Natural killer cell (primary cell): Measurements from ENCODE around the gene SARDH. TPM values are rescaled to one million over a fixed set of nuclear protein-coding genes. Genes with fewer than 3 reads are reported as not detected.

Experiments
- ATAC-seq, 3 donors: fragments of 150-1000 bp in 2 of 3; fragments of 200-7000 bp in 1 of 3; cut with Tn5 transposase; 1 replicate in 1 of 3; 2 replicates in 2 of 3; pipeline ENCODE4 v1.10.0; 2021; ENCODE audit warnings: mild to moderate bottlenecking in 2 of 3, moderate library complexity in 2 of 3
- DNase-seq, 2 donors: peaks; one replicate each; pipeline versions ENCODE4 v3.0.0 to v3.0.0-alpha.2; 2013 to 2021; ENCODE audit warnings: mixed read lengths in 1 of 2
- H3K27ac ChIP-seq: one replicate; pipeline ENCODE4 v1.5.1; 2013; ENCODE audit warnings: mild to moderate bottlenecking, low read length
- H3K27me3 ChIP-seq: one replicate; pipeline ENCODE4 v1.6.1; 2013; ENCODE audit warnings: low read length; ENCODE audit not compliant: control insufficient read depth, insufficient read depth
- H3K36me3 ChIP-seq: one replicate; pipeline ENCODE4 v1.6.1; 2013; ENCODE audit warnings: low read length; ENCODE audit not compliant: control insufficient read depth, insufficient read depth
- H3K4me1 ChIP-seq: one replicate; pipeline ENCODE4 v1.6.1; 2013; ENCODE audit warnings: low read length; ENCODE audit not compliant: control insufficient read depth, insufficient read depth
- H3K4me3 ChIP-seq: one replicate; pipeline ENCODE4 v1.5.1; 2013; ENCODE audit warnings: low read length
- H3K9me3 ChIP-seq: one replicate; pipeline ENCODE4 v1.6.1; 2013; ENCODE audit warnings: low read length; ENCODE audit not compliant: control insufficient read depth, insufficient read depth
- H3K27ac Mint-ChIP-seq, 2 donors: one replicate each; pipeline ENCODE4 v1.8.0; 2022; ENCODE audit warnings: mild to moderate bottlenecking in 2 of 2, mixed read lengths in 2 of 2, moderate library complexity in 1 of 2
- H3K27me3 Mint-ChIP-seq, 2 donors: one replicate each; pipeline ENCODE4 v1.8.0; 2022; ENCODE audit warnings: low read depth in 2 of 2, mixed read lengths in 2 of 2
- H3K36me3 Mint-ChIP-seq: one replicate; pipeline ENCODE4 v1.8.0; 2022; ENCODE audit warnings: mixed read lengths
- H3K4me1 Mint-ChIP-seq, 2 donors: one replicate each; pipeline ENCODE4 v1.8.0; 2022; ENCODE audit warnings: mixed read lengths in 2 of 2
- H3K4me3 Mint-ChIP-seq: one replicate; pipeline ENCODE4 v1.8.0; 2022; ENCODE audit warnings: mild to moderate bottlenecking, moderate library complexity, mixed read lengths
- H3K9me3 Mint-ChIP-seq, 2 donors: one replicate each; pipeline ENCODE4 v1.8.0; 2022; ENCODE audit warnings: mixed read lengths in 2 of 2
- CTCF ChIP-seq: fragments of 200-600 bp; IDR thresholded peaks from one replicate; pipeline ENCODE4 v1.8.0; 2022; ENCODE audit warnings: antibody characterized with exemption
- WGBS: methylation state at CpG from one replicate; pipeline ENCODE4 v1.1.7; 2013; ENCODE audit warnings: missing lambda C conversion rate; ENCODE audit not compliant: insufficient coverage; 5-methylcytosine and 5-hydroxymethylcytosine counted together
- intact Hi-C: fragments of 100-400 bp; cut with micrococcal nuclease; formaldehyde crosslinking; loops from one replicate; pipeline ENCODE4 v1.14.2; 2022
- total RNA-seq, 4 donors: library from RNA; stranded (reverse); fragments of 120-200 nt in 1 of 4; gene quantifications; one replicate each; pipeline versions ENCODE4 v1.2.3 to v1.2.4, GENCODE V29; 2013 to 2022

Gene SARDH
- total RNA-seq, 3 donors from 2014 or later (not counting 1 experiment from before 2014, with no cell fraction given), result 2.2 to 6.8 (median 4.1) TPM

GRCh38 chr9:133774799-133775198 lies 36.6 kb upstream of the SARDH start:
- WGBS, result 96% methylated on average over 16 of the region's 16 CpGs
- Histone ChIP-seq H3K27me3 (no peaks in the 10 kb centered on the region), H3K4me3 (no peak overlapping the region), H3K9me3 (no peaks in the 10 kb centered on the region), H3K36me3 (no peaks in the 10 kb centered on the region), H3K27ac (no peak overlapping the region), H3K4me1 (no peaks in the 10 kb centered on the region)
- Mint-ChIP-seq H3K36me3 (no peaks in the 10 kb centered on the region), H3K4me3 (no peak overlapping the region), H3K27me3 (no peaks in the 10 kb centered on the region), H3K9me3 (no peaks in the 10 kb centered on the region), H3K27ac (no peak overlapping the region), H3K4me1 (no peaks in the 10 kb centered on the region)
- no peak for TF ChIP-seq CTCF
- intact Hi-C loops, result no loop called here
- DNase-seq, result no peak
- ATAC-seq, result no peak

- H3K27ac Mint-ChIP-seq, result no peak overlapping the region
- intact Hi-C loops, result no loop called here
These were observed 35.9 kb upstream of the SARDH start for GRCh38 chr9:133773889-133774655.

GRCh38 chr9:133772581-133772980 lies 34.4 kb upstream of the SARDH start:
- intact Hi-C loops, result no loop called here
- Mint-ChIP-seq H3K27ac (no peak overlapping the region), H3K4me3 (no peak overlapping the region), H3K27me3 (no peaks in the 10 kb centered on the region), H3K9me3 (no peaks in the 10 kb centered on the region), H3K36me3 (no peaks in the 10 kb centered on the region), H3K4me1 (no peaks in the 10 kb centered on the region)
- H3K9me3 ChIP-seq, result peaks cover 4% of the 10 kb centered on the region
- no peak for TF ChIP-seq CTCF
- no peaks in the 10 kb centered on the region for H3K4me1 ChIP-seq
- H3K4me3 ChIP-seq, result no peak overlapping the region
- no peak overlapping the region for H3K27ac ChIP-seq
- H3K27me3 ChIP-seq, result no peaks in the 10 kb centered on the region
- no peak for ATAC-seq
- H3K36me3 ChIP-seq, result no peaks in the 10 kb centered on the region
- no peak for DNase-seq
- 95% methylated on average over 5 of the region's 7 CpGs for WGBS

More at GRCh38 chr9:133773889-133774655, 35.9 kb upstream of the SARDH start:
- Histone ChIP-seq H3K36me3 (no peaks in the 10 kb centered on the region), H3K9me3 (no peaks in the 10 kb centered on the region), H3K27ac (no peak overlapping the region), H3K4me3 (no peak overlapping the region), H3K4me1 (no peaks in the 10 kb centered on the region), H3K27me3 (no peaks in the 10 kb centered on the region)
- H3K4me3 Mint-ChIP-seq, result no peak overlapping the region
- no peaks in the 10 kb centered on the region for H3K27me3 Mint-ChIP-seq
- ATAC-seq, result no peak
- H3K4me1 Mint-ChIP-seq, result no peaks in the 10 kb centered on the region
- no peaks in the 10 kb centered on the region for H3K36me3 Mint-ChIP-seq
- TF ChIP-seq CTCF, result no peak
- no peak for DNase-seq
- no peaks in the 10 kb centered on the region for H3K9me3 Mint-ChIP-seq
- 97% methylated on average over 9 of the region's 9 CpGs for WGBS
